ENCODE data around the gene HSD17B2.

- no peak for TF ChIP-seq EZH2 (IDR thresholded peaks at IDR 0.05; ENCODE audit: low read length, missing control alignments)
- no peak for TF ChIP-seq CTCF (conservative IDR thresholded peaks at IDR 0.05 in 1 of 2, IDR thresholded peaks at IDR 0.05 in 1 of 2; ENCODE audit: low read depth in 1 of 2, low read length in 2 of 2)
These were observed 89.6 kb downstream of the HSD17B2 start for GRCh38 chr16:82124651-82125050.
